Bone marrow (tissue), 2 donors: ENCODE results near the gene FDXR.

ENCODE experiments used
- DNase-seq, 2 donors: peaks; one replicate each; lab custom pipeline; 2025; lab: John Stamatoyannopoulos, UW

The FDXR gene

GRCh38 chr17:74833501-74834377, 39.1 kb downstream of the FDXR start:
- DNase-seq = no peak

- no peak for DNase-seq
Observed at GRCh38 chr17:74832421-74832820, 40.4 kb downstream of the FDXR start.

GRCh38 chr17:74831444-74832146, 41.2 kb downstream of the FDXR start:
- DNase-seq = no peak

GRCh38 chr17:74830861-74831260, 41.9 kb downstream of the FDXR start:
- DNase-seq = no peak

- no peak for DNase-seq
Observed at GRCh38 chr17:74827800-74828199, 45.0 kb downstream of the FDXR start.

GRCh38 chr17:74825952-74826719, 46.7 kb downstream of the FDXR start:
- DNase-seq = no peak

GRCh38 chr17:74824961-74825627, 47.7 kb downstream of the FDXR start:
- DNase-seq = no peak

- DNase-seq = no peak
Observed at GRCh38 chr17:74822939-74823367, 49.8 kb downstream of the FDXR start.

GRCh38 chr17:74822335-74822938, 50.4 kb downstream of the FDXR start:
- no peak for DNase-seq

- no peak for DNase-seq
Observed at GRCh38 chr17:74821655-74822334, 51.0 kb downstream of the FDXR start.

GRCh38 chr17:74819801-74820436, 52.9 kb downstream of the FDXR start:
- DNase-seq = no peak

- no peak for DNase-seq
Observed at GRCh38 chr17:74818291-74818938, 54.4 kb downstream of the FDXR start.

- DNase-seq = no peak
Observed at GRCh38 chr17:74816905-74817620, 55.7 kb downstream of the FDXR start.

- DNase-seq = no peak
Observed at GRCh38 chr17:74815550-74816370, 57.0 kb downstream of the FDXR start.

- DNase-seq = no peak
Observed at GRCh38 chr17:74815067-74815466, 57.7 kb downstream of the FDXR start.

- DNase-seq = no peak
Observed at GRCh38 chr17:74814453-74814852, 58.3 kb downstream of the FDXR start.
